HL-60 (cell line): Measurements from ENCODE around the gene WWOX.

Source experiments
- POLR2AphosphoS5 ChIP-seq: IDR thresholded peaks from 2 replicates; pipeline ENCODE4 v1.6.1; 2012; ENCODE audit warnings: low read depth
- TF ChIP-seq, protein P1 (sequence below): IDR thresholded peaks from one replicate; pipeline ENCODE4 v1.5.1; 2011; ENCODE audit warnings: low read length, control low read depth, inconsistent platforms; ENCODE audit not compliant: insufficient read depth

- TF ChIP-seq, protein P1, sequence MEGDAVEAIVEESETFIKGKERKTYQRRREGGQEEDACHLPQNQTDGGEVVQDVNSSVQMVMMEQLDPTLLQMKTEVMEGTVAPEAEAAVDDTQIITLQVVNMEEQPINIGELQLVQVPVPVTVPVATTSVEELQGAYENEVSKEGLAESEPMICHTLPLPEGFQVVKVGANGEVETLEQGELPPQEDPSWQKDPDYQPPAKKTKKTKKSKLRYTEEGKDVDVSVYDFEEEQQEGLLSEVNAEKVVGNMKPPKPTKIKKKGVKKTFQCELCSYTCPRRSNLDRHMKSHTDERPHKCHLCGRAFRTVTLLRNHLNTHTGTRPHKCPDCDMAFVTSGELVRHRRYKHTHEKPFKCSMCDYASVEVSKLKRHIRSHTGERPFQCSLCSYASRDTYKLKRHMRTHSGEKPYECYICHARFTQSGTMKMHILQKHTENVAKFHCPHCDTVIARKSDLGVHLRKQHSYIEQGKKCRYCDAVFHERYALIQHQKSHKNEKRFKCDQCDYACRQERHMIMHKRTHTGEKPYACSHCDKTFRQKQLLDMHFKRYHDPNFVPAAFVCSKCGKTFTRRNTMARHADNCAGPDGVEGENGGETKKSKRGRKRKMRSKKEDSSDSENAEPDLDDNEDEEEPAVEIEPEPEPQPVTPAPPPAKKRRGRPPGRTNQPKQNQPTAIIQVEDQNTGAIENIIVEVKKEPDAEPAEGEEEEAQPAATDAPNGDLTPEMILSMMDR = no peak
- no peak for TF ChIP-seq POLR2AphosphoS5
These were observed 211.6 kb downstream of the WWOX start for GRCh38 chr16:78310990-78311561.
